HG03439 (cell line): ENCODE measurements around the gene MAML2.

Source experiments
- ATAC-seq: cut with Tn5 transposase; IDR thresholded peaks from one replicate; pipeline ENCODE4 v1.9.1; 2021; ENCODE audit warnings: mild to moderate bottlenecking, moderate library complexity; ENCODE audit not compliant: unreplicated experiment

MAML2 gene

GRCh38 chr11:96215826-96216225 is 127.2 kb downstream of the MAML2 start:
- no peak for ATAC-seq

- ATAC-seq = peak; percentile 68
These were observed 127.7 kb downstream of the MAML2 start for GRCh38 chr11:96215110-96215782.

GRCh38 chr11:96214777-96215109 is 128.3 kb downstream of the MAML2 start:
- ATAC-seq = no peak

DNA sequence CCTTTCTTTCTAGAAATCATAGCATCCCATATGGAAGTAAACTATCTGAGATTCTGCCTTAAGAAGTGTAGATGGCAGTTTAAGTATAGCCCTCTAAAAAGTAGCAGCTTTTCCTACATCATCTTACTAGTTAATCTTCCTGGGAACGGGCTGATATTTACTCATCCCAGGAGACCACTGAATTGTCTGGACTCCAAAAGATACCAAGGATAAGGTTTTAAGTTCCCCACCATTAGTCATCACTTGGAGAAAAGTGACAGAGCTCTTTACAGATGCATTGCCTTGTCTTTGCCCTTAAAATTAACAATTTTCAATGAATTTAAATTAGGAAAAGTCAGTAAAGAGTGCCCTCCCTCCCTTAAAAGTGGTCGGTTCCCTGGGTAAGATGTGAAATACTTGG is 129.5 kb downstream of the MAML2 start:
- ATAC-seq = no peak

- no peak for ATAC-seq
These were observed 131.6 kb downstream of the MAML2 start for GRCh38 chr11:96211436-96211835.

DNA sequence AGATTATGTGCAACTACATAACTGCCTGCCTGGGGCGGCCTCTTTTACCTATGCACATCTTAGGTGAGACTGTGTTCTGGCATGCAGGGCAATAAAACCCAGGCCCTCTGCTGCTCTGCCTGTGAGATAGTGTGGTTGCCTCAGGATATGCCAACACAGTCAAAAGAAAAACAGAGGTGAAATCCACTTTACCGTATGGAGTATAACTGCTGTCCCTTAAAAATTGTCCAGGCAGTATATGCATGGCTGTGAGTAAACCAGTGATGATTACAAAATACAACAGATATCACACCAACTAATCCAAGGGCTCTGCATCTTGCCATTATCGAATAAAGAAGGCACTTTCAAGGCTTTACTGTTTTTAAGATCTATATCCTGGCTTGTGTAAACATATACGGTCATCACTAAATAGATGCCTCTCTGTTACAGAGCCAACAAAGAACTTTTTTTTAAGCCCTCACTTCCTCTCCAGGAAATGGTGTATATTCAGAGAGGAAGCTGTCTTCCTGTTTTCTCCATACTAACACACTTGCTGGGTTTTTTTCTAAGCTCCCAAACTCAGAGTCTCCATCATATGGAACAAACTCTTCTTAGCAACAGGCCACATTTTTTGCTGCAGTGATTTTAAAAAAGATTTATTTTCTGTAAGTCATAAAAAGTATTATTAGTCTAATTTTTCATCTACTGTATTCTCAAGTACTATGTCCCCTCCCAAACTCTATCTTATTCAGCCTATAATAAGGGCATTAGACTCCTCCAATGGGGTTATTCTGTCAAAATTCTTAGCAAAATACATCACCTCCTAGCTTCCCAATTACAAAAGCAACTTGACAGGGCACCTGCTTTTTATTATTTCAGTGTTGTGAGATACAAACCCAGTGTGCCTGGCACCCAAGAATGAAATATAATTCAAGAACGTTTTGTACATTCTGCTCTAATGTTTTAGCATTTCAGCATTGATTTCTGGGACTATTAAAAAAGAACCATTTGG is 135.2 kb downstream of the MAML2 start:
- ATAC-seq = no peak

GRCh38 chr11:96206955-96207354 is 136.0 kb downstream of the MAML2 start:
- ATAC-seq = no peak

GRCh38 chr11:96205460-96205809 is 137.6 kb downstream of the MAML2 start:
- ATAC-seq = no peak

DNA sequence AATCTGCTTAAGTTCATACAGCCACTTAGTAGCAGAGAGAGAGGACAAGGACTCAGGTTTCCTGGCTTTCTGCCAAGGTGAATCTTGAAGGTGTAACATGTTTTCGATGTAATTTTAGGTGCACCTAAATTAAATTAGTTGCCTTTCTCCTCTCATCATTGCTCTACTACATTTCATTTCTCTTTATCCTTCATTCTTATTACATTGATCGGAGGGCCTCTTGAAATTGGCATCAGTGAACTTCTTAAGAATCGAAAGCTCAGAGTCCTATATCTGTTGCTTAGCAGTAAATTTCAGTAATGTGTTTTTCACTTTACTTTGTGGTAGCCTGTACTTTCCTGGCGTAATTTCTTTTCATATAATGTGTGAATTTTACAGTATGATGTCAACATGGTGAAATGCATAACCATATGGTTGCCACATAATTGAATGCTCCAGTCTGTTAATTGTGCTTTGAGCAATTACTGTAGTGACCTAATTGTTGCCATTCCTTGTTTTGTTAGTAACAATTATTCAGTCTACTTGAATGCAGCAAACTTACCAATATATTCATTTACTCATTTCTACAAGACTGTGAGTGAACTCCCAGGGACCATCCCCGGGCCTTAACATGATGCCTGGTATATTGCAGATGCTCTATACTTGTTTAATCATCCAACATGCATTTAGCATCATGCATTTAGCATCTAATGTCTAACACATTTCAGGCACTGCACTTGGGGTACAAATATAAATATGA is 138.1 kb downstream of the MAML2 start:
- ATAC-seq = no peak

DNA sequence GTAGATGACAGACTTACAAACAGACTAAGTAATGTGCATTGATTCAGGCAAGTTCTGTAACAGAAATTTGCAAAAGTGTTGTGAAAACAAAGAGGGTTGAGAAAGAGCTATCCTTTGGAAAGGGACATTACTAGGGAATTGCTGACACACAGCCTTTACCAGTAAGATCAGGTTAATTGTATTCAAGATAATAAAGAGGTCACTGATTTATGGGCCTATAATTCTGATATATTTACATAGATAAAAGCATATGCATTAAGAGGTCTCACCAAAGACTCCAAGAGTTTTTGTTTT is 138.7 kb downstream of the MAML2 start:
- no peak for ATAC-seq

DNA sequence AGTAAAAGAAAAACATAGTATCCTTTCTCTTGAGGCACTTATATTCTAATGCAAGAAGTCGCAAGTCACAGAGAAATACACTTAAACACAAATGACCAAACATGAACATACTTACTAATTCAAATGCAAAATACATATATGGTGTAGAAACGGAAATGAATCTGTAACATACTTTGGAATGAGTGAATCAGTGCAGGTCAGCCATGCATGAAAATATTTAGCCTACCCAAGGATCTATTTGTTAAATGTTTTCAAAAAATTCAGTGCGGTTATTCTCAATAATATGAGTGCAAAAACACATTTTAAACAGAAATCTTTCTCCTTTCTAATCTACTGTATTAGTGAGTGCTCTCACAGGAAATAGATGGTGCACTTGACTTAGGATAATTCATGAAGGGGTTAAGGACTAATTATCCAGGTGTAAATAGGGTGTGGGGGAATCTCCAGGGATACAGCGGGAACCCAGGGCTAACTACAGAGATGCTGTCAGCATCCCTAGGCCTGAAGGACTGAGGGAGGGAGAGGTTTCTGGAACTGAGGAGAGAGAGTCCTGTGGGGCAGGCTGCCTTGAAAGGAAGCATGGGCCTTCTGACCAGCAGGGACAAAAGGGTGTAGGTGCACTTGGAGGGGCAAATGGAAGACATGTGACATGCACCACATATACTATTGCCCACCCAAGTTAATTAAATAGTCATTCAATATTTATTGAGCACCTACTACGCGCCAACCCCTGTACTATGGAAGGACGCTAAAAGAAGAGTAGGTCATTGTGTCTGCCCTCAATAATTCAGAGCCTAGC is 139.2 kb downstream of the MAML2 start:
- ATAC-seq = no peak

DNA sequence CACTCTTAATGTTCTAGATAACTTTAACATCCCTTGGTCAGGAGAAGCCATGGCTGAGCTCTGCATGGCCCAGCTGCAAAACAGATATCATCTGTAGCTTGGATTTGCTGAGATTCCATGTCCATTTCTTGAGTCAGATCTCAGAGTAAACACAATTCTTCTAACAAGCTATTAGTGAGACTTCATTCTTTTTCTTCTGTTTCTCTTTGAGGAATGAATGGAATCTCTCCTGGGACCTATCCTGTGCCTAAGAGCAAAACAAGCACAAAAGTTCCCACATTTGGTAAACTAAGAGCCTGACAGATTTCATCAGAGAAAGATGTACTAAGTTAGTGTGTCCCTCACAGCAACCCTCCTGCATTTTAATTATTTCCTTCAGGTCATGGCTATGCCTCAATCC is 142.8 kb downstream of the MAML2 start:
- ATAC-seq = no peak

GRCh38 chr11:96199563-96200025 is 143.4 kb downstream of the MAML2 start:
- ATAC-seq = no peak

DNA sequence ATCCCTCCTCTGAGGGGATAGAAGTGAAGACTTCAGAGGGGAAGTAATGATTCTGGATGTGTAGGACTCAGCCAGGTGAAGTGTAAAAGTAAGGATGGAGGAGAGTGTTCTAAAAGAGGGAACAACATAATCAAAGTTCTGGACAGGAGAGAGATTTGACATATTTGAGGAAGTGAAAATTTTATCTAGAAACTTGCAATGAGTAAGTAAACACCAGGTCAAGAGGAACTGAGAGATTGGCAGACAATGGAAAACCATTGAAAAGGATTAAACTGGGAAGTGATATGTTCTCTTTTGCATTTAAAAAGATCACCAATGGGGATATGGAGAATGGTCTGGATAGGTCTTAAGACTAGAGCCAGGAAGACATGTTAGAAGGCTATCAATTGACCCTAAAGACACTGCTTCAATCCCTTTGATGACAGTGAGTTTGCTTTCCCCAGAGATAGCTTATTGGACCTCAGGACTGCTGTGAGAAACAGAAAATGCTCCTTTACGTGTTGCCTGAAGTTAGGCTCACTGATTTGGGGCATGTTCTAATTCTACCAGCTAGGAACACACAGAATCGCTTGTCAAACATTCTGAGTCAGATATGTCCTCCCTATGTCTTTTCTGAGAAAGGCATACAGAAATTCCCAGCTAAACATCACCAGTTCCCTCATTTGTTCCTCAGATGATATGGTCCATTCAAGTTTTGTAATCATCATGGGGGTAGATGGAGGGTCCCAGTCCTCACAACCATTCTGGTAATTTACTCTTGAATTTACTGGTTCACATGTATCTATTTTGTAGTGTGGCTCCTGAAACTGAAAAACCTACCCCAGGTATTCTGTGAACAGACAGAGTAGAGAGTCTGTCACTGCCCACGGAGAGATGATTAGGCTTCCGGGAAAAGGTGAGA is 144.9 kb downstream of the MAML2 start:
- ATAC-seq = peak; percentile 75

- ATAC-seq = no peak
These were observed 145.9 kb downstream of the MAML2 start for GRCh38 chr11:96197103-96197502.

DNA sequence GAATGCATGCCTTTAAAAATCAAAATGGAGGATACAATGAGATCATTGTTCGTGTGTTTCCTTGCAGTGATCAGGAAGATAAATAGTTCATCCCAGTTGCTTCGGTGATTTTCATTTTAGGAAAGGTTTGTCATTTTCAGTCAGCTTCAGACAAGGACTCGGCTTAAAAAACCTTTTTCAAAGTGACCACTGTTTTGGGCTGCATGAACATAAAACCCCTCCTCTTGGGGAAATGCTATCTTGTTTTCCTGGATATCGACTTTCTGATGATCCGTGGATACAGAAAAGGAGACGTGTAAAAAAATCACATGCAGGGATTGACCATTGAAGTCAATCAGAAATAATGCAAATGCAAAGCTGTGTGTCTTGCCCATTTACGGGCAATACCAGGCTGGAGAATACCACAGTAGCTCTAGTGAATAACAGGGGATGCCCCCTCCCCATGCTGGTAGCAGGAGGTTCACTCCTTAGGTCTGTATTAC is 146.8 kb downstream of the MAML2 start:
- ATAC-seq = no peak

DNA sequence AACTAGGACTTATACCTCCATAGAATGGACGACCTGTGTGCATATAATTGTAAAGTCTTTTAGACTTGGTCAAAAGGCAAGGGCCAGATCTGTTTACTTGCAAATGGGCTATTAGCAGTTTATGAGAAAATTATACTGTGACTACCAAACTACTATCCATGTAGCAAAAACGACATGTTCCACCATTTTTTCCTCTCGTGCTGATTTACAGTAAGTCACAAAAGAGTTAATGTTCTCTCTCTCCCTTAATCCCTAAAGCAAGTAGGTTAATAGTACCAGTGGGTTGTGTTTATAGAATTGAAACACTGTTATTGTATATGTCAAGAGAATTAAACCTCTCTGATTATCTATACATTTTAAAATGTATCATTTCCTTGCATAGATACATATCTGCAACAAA is 147.3 kb downstream of the MAML2 start:
- no peak for ATAC-seq

- ATAC-seq = no peak
These were observed 148.2 kb downstream of the MAML2 start for GRCh38 chr11:96194581-96195374.
